Spleen (tissue), 7 donors: Measurements from ENCODE around the gene SOX8.

Experiments
- POLR2A ChIP-seq, 3 donors: fragments of 450-650 bp; IDR thresholded peaks; one replicate each; pipeline ENCODE4 v1.5.1; 2017; ENCODE audit warnings: antibody characterized with exemption in 3 of 3, mild to moderate bottlenecking in 1 of 3
- TF ChIP-seq, protein P1 (sequence below), 11 experiments: fragments of 200-600 bp in 7 of 11; fragments of 450-650 bp in 4 of 11; sonication (generic) in 4 of 11; IDR thresholded peaks in 8 of 11; conservative IDR thresholded peaks in 3 of 11; 1 replicate in 7 of 11; 2 replicates in 4 of 11; pipeline versions ENCODE4 v1.4.0 to v1.8.0; 2016 to 2021; ENCODE audit warnings: antibody characterized with exemption in 11 of 11, inconsistent platforms in 4 of 11, mild to moderate bottlenecking in 1 of 11
- donor health status: DM: no; HTN: no; CAD: no; lungs with moderate emphysema.
- donor health status: DM: no; HTN: no; CAD: no.
- donor health status: DM: no; HTN: no; CAD: no.

GRCh38 chr16:938752-939151 is 42.8 kb upstream of the SOX8 start:
- TF ChIP-seq, protein P1, sequence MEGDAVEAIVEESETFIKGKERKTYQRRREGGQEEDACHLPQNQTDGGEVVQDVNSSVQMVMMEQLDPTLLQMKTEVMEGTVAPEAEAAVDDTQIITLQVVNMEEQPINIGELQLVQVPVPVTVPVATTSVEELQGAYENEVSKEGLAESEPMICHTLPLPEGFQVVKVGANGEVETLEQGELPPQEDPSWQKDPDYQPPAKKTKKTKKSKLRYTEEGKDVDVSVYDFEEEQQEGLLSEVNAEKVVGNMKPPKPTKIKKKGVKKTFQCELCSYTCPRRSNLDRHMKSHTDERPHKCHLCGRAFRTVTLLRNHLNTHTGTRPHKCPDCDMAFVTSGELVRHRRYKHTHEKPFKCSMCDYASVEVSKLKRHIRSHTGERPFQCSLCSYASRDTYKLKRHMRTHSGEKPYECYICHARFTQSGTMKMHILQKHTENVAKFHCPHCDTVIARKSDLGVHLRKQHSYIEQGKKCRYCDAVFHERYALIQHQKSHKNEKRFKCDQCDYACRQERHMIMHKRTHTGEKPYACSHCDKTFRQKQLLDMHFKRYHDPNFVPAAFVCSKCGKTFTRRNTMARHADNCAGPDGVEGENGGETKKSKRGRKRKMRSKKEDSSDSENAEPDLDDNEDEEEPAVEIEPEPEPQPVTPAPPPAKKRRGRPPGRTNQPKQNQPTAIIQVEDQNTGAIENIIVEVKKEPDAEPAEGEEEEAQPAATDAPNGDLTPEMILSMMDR (IDR thresholded peaks at IDR 0.05 in 8 of 11, conservative IDR thresholded peaks at IDR 0.05 in 3 of 11), result no peak
- no peak for TF ChIP-seq POLR2A (IDR thresholded peaks at IDR 0.05)
